Smooth muscle cell (in vitro differentiated cells): ENCODE results near the gene SASH1. TPM values are rescaled to one million over a fixed set of nuclear protein-coding genes. Genes with fewer than 3 reads are reported as not detected.
A peak's percentile ranks its signal among the peaks of the same experiment; 100 is the strongest.

Experiments
- DNase-seq: peaks from one replicate; lab custom pipeline; 2025; ENCODE audit not compliant: unreplicated experiment; lab: John Stamatoyannopoulos, UW
- H2AFZ ChIP-seq: fragments of 200-600 bp; sonication (generic); 2 replicates; pipeline ENCODE4 v1.6.0; 2016; ENCODE audit warnings: antibody characterized with exemption, low read depth, mild to moderate bottlenecking
- H3F3A ChIP-seq: fragments of 200-600 bp; sonication (generic); 2 replicates; pipeline ENCODE4 v1.6.0; 2017; ENCODE audit warnings: antibody characterized with exemption, low read depth
- H3K27ac ChIP-seq: fragments of 200-600 bp; sonication (generic); 2 replicates; pipeline ENCODE4 v1.5.1; 2016; ENCODE audit warnings: low read depth, mild to moderate bottlenecking
- H3K27me3 ChIP-seq: fragments of 200-600 bp; sonication (generic); 2 replicates; pipeline ENCODE4 v1.6.1; 2016; ENCODE audit warnings: low read depth, mild to moderate bottlenecking
- H3K36me3 ChIP-seq: fragments of 200-600 bp; sonication (generic); 2 replicates; pipeline ENCODE4 v1.5.1; 2016; ENCODE audit warnings: low read depth
- H3K4me1 ChIP-seq: fragments of 200-600 bp; sonication (generic); 2 replicates; pipeline ENCODE4 v1.5.1; 2016; ENCODE audit warnings: low read depth
- H3K4me2 ChIP-seq: fragments of 200-600 bp; sonication (generic); 2 replicates; pipeline ENCODE4 v1.6.0; 2016; ENCODE audit warnings: mild to moderate bottlenecking
- H3K4me3 ChIP-seq: fragments of 200-600 bp; sonication (generic); 2 replicates; pipeline ENCODE4 v1.5.1; 2016; ENCODE audit warnings: mild to moderate bottlenecking
- H3K79me2 ChIP-seq: fragments of 200-600 bp; sonication (generic); 2 replicates; pipeline ENCODE4 v1.6.0; 2016; ENCODE audit warnings: low read depth, mild to moderate bottlenecking
- H3K9ac ChIP-seq: fragments of 200-600 bp; sonication (generic); 2 replicates; pipeline ENCODE4 v1.6.0; 2016; ENCODE audit warnings: low read depth
- H3K9me3 ChIP-seq: fragments of 200-600 bp; sonication (generic); replicated peaks from 2 replicates; pipeline ENCODE4 v1.5.1; 2016; ENCODE audit warnings: low read depth
- H4K20me1 ChIP-seq: fragments of 200-600 bp; sonication (generic); 2 replicates; pipeline ENCODE4 v1.6.0; 2016; ENCODE audit warnings: low read depth
- CTCF ChIP-seq: fragments of 200-600 bp; sonication (generic); IDR thresholded peaks from 2 replicates; pipeline ENCODE4 v1.5.1; 2017; ENCODE audit warnings: borderline replicate concordance, mild to moderate bottlenecking, antibody characterized with exemption; ENCODE audit not compliant: insufficient read depth, poor library complexity, severe bottlenecking
- WGBS: methylation state at CpG from one replicate; pipeline ENCODE4 v1.1.7; 2016; ENCODE audit warnings: low lambda C conversion rate; 5-methylcytosine and 5-hydroxymethylcytosine counted together
- polyA plus RNA-seq: library from polyadenylated mRNA; unstranded; fragments of >200 nt; fragmentation: Nextera tagmentation; extraction: Ambion mirVana; gene quantifications from 2 replicates; pipeline ENCODE4 v1.2.1, GENCODE V29; 2016
- total RNA-seq: library from RNA; depleted of rRNA; stranded (reverse); fragments of >200 nt; gene quantifications from 2 replicates; pipeline ENCODE4 v1.2.3, GENCODE V29; 2014

SASH1 gene
- total and polyA plus RNA-seq, 2 experiments from 2014 or later, result 12.7 to 16.2 TPM

- peaks cover 17% of the 10 kb centered on the region for H3K4me1 ChIP-seq
- no peak for DNase-seq
Observed at GRCh38 chr6:148509119-148509799, 166.6 kb downstream of the SASH1 start.

GRCh38 chr6:148509800-148510581, 167.4 kb downstream of the SASH1 start:
- peaks cover 3% of the 10 kb centered on the region for H3F3A ChIP-seq
- no peaks in the 10 kb centered on the region for H3K27me3 ChIP-seq
- no peak for DNase-seq
- no peaks in the 10 kb centered on the region for H4K20me1 ChIP-seq
- no peak for TF ChIP-seq CTCF
- H3K9me3 ChIP-seq, result no peaks in the 10 kb centered on the region
- H3K4me3 ChIP-seq, result peak overlapping the region; percentile 46
- peaks cover 16% of the 10 kb centered on the region for H3K79me2 ChIP-seq
- peaks cover 17% of the 10 kb centered on the region for H3K4me1 ChIP-seq
- no peaks in the 10 kb centered on the region for H3K36me3 ChIP-seq
- peak overlapping the region; percentile 87 for H3K4me2 ChIP-seq
- peak overlapping the region; percentile 93 for H3K9ac ChIP-seq
- H3K27ac ChIP-seq, result peak overlapping the region; percentile 96
- no peak overlapping the region for H2AFZ ChIP-seq
- 54% methylated on average over 6 of the region's 6 CpGs for WGBS

More at GRCh38 chr6:148509119-148509799, 166.6 kb downstream of the SASH1 start:
- Histone ChIP-seq H3K4me3 (peak overlapping the region; percentile 46), H3K9me3 (no peaks in the 10 kb centered on the region), H3K4me2 (peak overlapping the region; percentile 87), H3F3A (peaks cover 3% of the 10 kb centered on the region), H3K36me3 (no peaks in the 10 kb centered on the region), H4K20me1 (no peaks in the 10 kb centered on the region), H3K79me2 (peaks cover 16% of the 10 kb centered on the region), H3K27ac (peak overlapping the region; percentile 96), H3K9ac (peak overlapping the region; percentile 93), H3K27me3 (no peaks in the 10 kb centered on the region), H2AFZ (no peak overlapping the region)
- no peak for TF ChIP-seq CTCF
- 43% methylated on average over 14 of the region's 14 CpGs for WGBS

GRCh38 chr6:148513145-148514071, 170.8 kb downstream of the SASH1 start:
- H3K27me3 ChIP-seq, result no peaks in the 10 kb centered on the region
- TF ChIP-seq CTCF, result no peak
- 75% methylated on average over 14 of the region's 14 CpGs for WGBS
- no peak overlapping the region for H3K9ac ChIP-seq
- no peak overlapping the region for H3K4me3 ChIP-seq
- no peaks in the 10 kb centered on the region for H3K36me3 ChIP-seq
- DNase-seq, result no peak
- no peaks in the 10 kb centered on the region for H4K20me1 ChIP-seq
- H3K79me2 ChIP-seq, result peaks cover 16% of the 10 kb centered on the region
- no peak overlapping the region for H3K4me2 ChIP-seq
- H3K4me1 ChIP-seq, result peaks cover 12% of the 10 kb centered on the region
- H3K9me3 ChIP-seq, result no peaks in the 10 kb centered on the region
- H3K27ac ChIP-seq, result peak overlapping the region; percentile 26
- H2AFZ ChIP-seq, result no peak overlapping the region
- peaks cover 3% of the 10 kb centered on the region for H3F3A ChIP-seq
